HG03457 (cell line): ENCODE data around the gene UNC45B.
"Not testable (repeated sequence)": the region's sequence is repeated elsewhere in the genome, so short reads cannot be mapped to it uniquely, and the experiment has no call there.

Experiments
- ATAC-seq: cut with Tn5 transposase; IDR thresholded peaks from one replicate; pipeline ENCODE4 v1.9.1; 2021; ENCODE audit warnings: moderate number of reproducible peaks; ENCODE audit not compliant: unreplicated experiment

Gene UNC45B

GRCh38 chr17:35169835-35170363 lies 22.3 kb downstream of the UNC45B start:
- ATAC-seq = no peak

- ATAC-seq = no peak
Observed at GRCh38 chr17:35170968-35171771, 23.6 kb downstream of the UNC45B start.

DNA sequence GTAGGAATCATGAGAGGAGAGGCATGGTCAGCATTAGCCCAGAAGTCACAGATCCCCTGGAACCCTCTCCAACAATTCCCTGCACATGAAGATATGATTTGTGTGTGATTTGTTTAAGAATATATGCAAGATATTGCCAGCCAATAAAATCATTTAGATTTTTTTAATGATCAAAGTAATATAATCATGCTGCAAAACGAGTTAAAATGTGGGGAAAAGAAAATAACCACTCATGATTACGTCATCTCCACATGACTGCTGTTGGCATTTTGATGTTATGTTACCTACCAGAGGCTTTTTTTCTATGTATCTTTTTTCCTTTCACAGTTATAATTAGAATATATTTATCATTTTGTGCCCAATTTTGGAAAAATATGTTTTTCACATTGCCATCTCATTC lies 24.2 kb downstream of the UNC45B start:
- ATAC-seq = no peak

- not testable (repeated sequence) for ATAC-seq
Observed at GRCh38 chr17:35172321-35172720, 24.7 kb downstream of the UNC45B start.

GRCh38 chr17:35174835-35175334 lies 27.3 kb downstream of the UNC45B start:
- ATAC-seq = no peak

GRCh38 chr17:35175638-35176415 lies 28.2 kb downstream of the UNC45B start:
- no peak for ATAC-seq

- no peak for ATAC-seq
Observed at GRCh38 chr17:35176897-35177296, 29.3 kb downstream of the UNC45B start.

GRCh38 chr17:35179379-35179778 lies 31.8 kb downstream of the UNC45B start:
- ATAC-seq = not testable (repeated sequence)

GRCh38 chr17:35183332-35183731 lies 35.7 kb downstream of the UNC45B start:
- ATAC-seq = no peak

DNA sequence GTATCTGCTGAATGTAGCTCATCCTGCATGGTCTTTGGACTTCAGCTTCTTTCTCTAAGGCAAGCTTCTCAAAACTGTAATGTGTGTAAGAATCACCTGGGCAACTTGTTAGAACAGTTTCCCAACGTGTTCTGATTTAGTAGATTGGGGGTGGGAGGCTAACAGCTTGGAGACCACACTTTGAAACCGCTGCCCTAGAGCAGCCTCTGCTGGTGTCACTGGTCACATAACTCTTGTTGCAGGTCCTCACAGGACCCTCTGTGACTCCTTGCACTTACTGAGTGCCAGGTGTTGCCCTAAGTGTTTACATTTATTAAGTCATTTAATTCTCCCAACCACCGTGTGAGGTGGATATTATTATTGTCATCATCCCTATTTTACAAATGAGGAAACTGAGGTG lies 36.7 kb downstream of the UNC45B start:
- ATAC-seq = no peak

- no peak for ATAC-seq
Observed at GRCh38 chr17:35185849-35186248, 38.2 kb downstream of the UNC45B start.

GRCh38 chr17:35187481-35187880 lies 39.9 kb downstream of the UNC45B start:
- no peak for ATAC-seq

DNA sequence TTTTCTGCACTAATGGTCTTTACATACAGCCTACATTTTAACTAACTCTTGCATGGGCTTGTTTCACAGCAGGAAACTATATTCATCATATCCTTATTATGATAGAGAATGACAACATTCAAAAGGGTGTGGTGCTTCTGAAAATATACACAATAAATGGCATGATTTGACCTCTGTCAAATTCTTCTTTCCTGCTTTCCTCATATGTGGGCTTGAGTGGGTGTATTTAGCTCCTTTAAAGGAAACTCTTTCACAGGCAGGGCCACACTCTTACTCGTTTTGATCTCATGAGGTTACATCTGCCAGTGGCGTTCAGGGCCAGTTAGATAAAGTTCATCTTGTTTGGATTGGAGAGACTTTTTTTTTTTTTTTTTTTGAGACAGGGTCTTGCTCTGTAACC lies 40.5 kb downstream of the UNC45B start:
- ATAC-seq = no peak

- ATAC-seq = no peak
Observed at GRCh38 chr17:35189291-35189690, 41.7 kb downstream of the UNC45B start.

DNA sequence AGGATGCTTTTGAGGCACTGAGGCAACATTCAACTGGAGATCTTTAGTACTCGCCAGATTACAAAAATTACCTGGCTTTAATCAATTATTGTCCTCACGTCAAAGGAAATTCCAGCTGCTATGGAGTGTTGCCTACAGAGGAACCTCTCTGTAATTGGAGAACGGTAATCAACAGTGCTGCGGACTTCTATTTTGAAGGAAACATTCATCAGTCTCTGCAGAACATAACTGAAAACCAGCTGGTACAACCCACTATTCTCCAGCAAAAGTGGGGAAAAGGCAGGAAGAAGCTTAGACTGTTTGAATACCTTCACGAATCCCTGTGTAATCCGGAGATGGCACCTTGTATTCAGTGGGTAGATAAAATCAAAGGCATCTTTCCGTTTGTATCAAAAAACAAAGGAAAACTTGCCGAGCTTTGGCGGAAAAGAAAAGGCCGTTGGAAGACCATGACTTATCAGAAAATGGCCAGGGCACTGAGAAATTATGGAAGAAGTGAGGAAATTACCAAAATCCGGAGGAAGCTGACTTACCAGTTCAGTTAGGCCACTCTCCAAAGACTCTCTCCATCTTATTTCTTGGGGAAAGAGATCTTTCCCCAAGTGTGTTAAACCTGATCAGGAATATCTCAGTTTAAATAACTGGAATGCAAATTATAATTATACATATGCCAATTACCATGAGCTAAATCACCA lies 43.5 kb downstream of the UNC45B start:
- no peak for ATAC-seq

GRCh38 chr17:35192708-35193107 lies 45.1 kb downstream of the UNC45B start:
- no peak for ATAC-seq

DNA sequence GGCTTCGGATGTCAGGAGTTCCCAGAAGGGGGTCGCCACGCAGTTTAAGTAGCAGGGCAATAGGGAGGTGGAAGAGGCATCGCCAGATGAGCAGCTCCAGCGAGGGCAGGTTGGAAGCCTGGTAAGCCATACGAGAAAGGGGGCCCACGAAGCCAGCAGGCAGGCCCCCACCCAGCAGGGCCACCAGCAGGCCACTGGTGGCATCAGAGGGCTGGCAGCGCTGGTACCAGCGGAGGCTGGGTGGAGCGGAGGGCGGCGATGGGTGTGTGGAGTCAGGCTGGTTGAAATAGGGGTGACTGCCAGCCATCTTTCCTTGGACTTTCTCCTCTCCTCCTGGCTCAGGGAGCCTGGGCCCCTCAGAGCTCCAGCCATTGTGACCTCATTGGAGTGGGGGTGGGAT lies 46.4 kb downstream of the UNC45B start, which contains the start of gene SLC35G3:
Gene SLC35G3, minus strand, starts transcription at position 393 of the 400 bp plus-strand sequence. Its CDS starts 86 bp downstream, at position 307.
- not testable (repeated sequence) for ATAC-seq

DNA sequence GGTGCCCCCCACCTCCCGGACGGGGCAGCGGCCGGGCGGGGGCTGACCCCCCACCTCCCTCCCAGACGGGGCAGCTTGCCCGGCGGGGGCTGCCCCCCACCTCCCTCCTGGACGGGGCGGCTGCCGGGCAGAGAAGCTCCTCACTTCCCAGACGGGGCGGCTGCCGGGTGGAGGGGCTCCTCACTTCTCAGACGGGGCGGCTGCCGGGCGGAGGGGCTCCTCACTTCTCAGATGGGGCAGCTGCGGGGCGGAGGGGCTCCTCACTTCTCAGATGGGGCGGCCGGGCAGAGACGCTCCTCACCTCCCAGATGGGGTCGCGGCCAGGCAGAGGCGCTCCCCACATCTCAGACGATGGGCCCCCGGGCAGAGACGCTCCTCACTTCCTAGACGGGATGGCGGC lies 47.4 kb downstream of the UNC45B start:
- not testable (repeated sequence) for ATAC-seq

GRCh38 chr17:35202582-35202981 lies 55.0 kb downstream of the UNC45B start:
- ATAC-seq = not testable (repeated sequence)

GRCh38 chr17:35210741-35211140 lies 63.1 kb downstream of the UNC45B start:
- no peak for ATAC-seq

- no peak for ATAC-seq
Observed at GRCh38 chr17:35212668-35213067, 65.1 kb downstream of the UNC45B start.
